PC-3 (cell line): Measurements from ENCODE around the gene LRRC8C. TPM values are rescaled to one million over a fixed set of nuclear protein-coding genes. Genes with fewer than 3 reads are reported as not detected.
A peak's percentile ranks its signal among the peaks of the same experiment; 100 is the strongest.

Source experiments
- ATAC-seq: fragments of 200-7000 bp; cut with Tn5 transposase; 2 replicates; pipeline ENCODE4 v1.9.1; 2020; ENCODE audit warnings: mild to moderate bottlenecking, moderate library complexity
- BruUV-seq: library from RNA; stranded (reverse); fragments of 400-500 nt; replicated peaks from 2 replicates; lab custom pipeline; 2021; lab: Mats Ljungman, UMichigan
- CTCF ChIA-PET: fragments of 300-600 bp; sonication (Branson Sonifier 250); formaldehyde crosslinking; loops from one replicate; lab custom pipeline; 2022; ENCODE audit warnings: antibody characterized with exemption; lab: Charles Lee
- POLR2A ChIA-PET: fragments of 300-600 bp; sonication (Branson Sonifier 250); formaldehyde crosslinking; loops from one replicate; lab custom pipeline; 2022; ENCODE audit warnings: antibody characterized with exemption; ENCODE audit not compliant: unreplicated experiment; lab: Charles Lee
- DNase-seq: peaks from one replicate; pipeline ENCODE4 v3.0.0-alpha.2; 2015
- H2AFZ ChIP-seq: fragments of 300-600 bp; sonication (generic); 2 replicates; pipeline ENCODE4 v1.6.0; 2016; ENCODE audit warnings: antibody characterized with exemption, low read length
- H3F3A ChIP-seq: fragments of 300-600 bp; sonication (generic); one replicate; pipeline ENCODE4 v1.6.0; 2017; ENCODE audit warnings: antibody characterized with exemption, low read length, control low read depth, mild to moderate bottlenecking; ENCODE audit not compliant: unreplicated experiment
- H3K27ac ChIP-seq: fragments of 300-600 bp; sonication (generic); 2 replicates; pipeline ENCODE4 v1.5.1; 2016; ENCODE audit warnings: mild to moderate bottlenecking, low read length
- H3K27me3 ChIP-seq: fragments of 300-600 bp; sonication (generic); 2 replicates; pipeline ENCODE4 v1.6.1; 2016; ENCODE audit warnings: low read length, mixed read lengths
- H3K36me3 ChIP-seq: fragments of 300-600 bp; sonication (generic); 2 replicates; pipeline ENCODE4 v1.6.1; 2016; ENCODE audit warnings: low read depth, mixed run types, low read length, mixed read lengths
- H3K4me1 ChIP-seq: fragments of 300-600 bp; sonication (generic); 2 replicates; pipeline ENCODE4 v1.5.1; 2016; ENCODE audit warnings: low read length; ENCODE audit not compliant: insufficient read depth
- H3K4me2 ChIP-seq: fragments of 300-600 bp; sonication (generic); 2 replicates; pipeline ENCODE4 v1.6.0; 2016; ENCODE audit warnings: low read length
- H3K4me3 ChIP-seq: fragments of 300-600 bp; sonication (generic); 2 replicates; pipeline ENCODE4 v1.5.1; 2016; ENCODE audit warnings: mild to moderate bottlenecking, low read length, mixed read lengths
- H3K79me2 ChIP-seq: fragments of 300-600 bp; sonication (generic); 2 replicates; pipeline ENCODE4 v1.6.1; 2017; ENCODE audit warnings: low read length, mixed read lengths
- H3K9ac ChIP-seq: fragments of 300-600 bp; sonication (generic); 2 replicates; pipeline ENCODE4 v1.6.0; 2016; ENCODE audit warnings: mild to moderate bottlenecking, low read length
- H3K9me2 ChIP-seq: fragments of 300-600 bp; sonication (generic); replicated peaks from 2 replicates; pipeline ENCODE4 v1.6.1; 2016; ENCODE audit warnings: mixed run types, low read length, mixed read lengths
- H3K9me3 ChIP-seq: fragments of 300-600 bp; sonication (generic); 2 replicates; pipeline ENCODE4 v1.6.1; 2016; ENCODE audit warnings: low read length, mixed read lengths
- H4K20me1 ChIP-seq: fragments of 300-600 bp; sonication (generic); 2 replicates; pipeline ENCODE4 v1.6.1; 2016; ENCODE audit warnings: low read length, mixed read lengths
- CTCF ChIP-seq: fragments of 300-600 bp; sonication (generic); conservative IDR thresholded peaks from 2 replicates; pipeline ENCODE4 v1.5.1; 2017; ENCODE audit warnings: antibody characterized with exemption, low read depth, mild to moderate bottlenecking, low read length
- EZH2 ChIP-seq: fragments of 300-600 bp; sonication (generic); IDR thresholded peaks from one replicate; pipeline ENCODE4 v1.6.1; 2017; ENCODE audit warnings: antibody characterized with exemption, mild to moderate bottlenecking, low read length; ENCODE audit not compliant: unreplicated experiment
- EZH2phosphoT487 ChIP-seq: fragments of 300-600 bp; sonication (generic); IDR thresholded peaks from 2 replicates; pipeline ENCODE4 v1.6.1; 2018; ENCODE audit warnings: mild to moderate bottlenecking, antibody characterized with exemption, low read length, borderline replicate concordance
- intact Hi-C: fragments of 100-400 bp; cut with micrococcal nuclease; formaldehyde crosslinking; loops from 2 replicates; pipeline ENCODE4 v1.9.0; 2023
- total RNA-seq: library from RNA; depleted of rRNA; stranded (reverse); fragments of >200 nt; gene quantifications from 2 replicates; pipeline ENCODE4 v1.2.3, GENCODE V29; 2014

LRRC8C gene
- total RNA-seq, 1 experiment from 2014 or later = 4.3 TPM

DNA sequence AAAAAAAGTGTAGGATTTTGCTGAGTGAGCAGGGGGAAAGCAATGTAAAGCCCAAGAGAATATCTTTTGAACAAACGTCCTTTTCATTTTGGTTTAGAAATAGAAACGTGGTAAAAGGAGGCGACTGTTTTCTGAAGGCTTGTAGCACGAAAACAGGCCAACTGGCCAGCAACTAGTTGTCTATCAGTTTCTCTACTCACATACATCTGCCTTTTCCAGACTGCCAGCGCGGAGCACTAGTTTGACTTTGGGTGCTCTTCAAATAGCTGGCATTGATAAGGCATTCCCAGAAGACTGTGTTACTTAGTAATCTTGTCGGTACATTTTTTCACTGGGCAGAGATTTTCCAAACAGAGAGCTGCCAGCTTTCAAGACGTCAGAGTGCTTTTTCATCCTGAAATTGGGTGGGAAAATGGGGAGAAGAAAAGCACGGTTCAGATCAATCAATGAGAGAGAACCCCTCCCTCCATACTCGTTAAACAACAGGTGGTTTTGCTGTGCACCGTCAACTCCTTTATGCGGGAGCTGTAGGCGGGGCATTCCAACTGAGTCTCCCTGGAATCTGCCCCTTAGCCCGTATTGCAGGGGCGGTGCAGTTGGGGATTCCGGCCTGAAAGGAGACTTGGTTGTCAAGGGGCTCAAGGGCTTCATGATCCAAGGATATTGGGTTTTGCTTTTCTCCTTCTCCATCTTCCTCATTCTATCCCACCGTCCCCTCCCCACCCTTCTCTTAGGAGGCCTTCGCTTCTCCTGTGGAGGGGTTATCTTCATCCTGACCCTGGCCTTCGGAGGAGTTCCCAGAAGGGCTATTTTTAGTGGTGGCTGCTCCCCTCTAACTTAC, 884 bp upstream of the LRRC8C start:
- Histone ChIP-seq H3K4me3 (peak overlapping the region; percentile 77), H3K4me1 (peaks cover 25% of the 10 kb centered on the region), H3K27ac (no peak overlapping the region), H3K9me3 (no peaks in the 10 kb centered on the region), H3K9ac (no peak overlapping the region), H3K9me2 (no peaks in the 10 kb centered on the region), H3K27me3 (no peaks in the 10 kb centered on the region), H3K79me2 (peaks cover 22% of the 10 kb centered on the region), H2AFZ (peak overlapping the region; percentile 82), H3K4me2 (peak overlapping the region; percentile 84), H4K20me1 (no peaks in the 10 kb centered on the region), H3F3A (peaks cover 7% of the 10 kb centered on the region), H3K36me3 (no peaks in the 10 kb centered on the region)
- TSS peak; percentile 12 for BruUV-seq
- no peak for ATAC-seq
- ChIA-PET CTCF (interaction anchor here (0.5 to 1.1 kb wide), 3 partner anchors 41 to 131 kb away, joined by 3 to 12 read pairs (median 3); no protein-coding TSS in a partner anchor), POLR2A (no interaction called here)
- DNase-seq = no peak
- TF ChIP-seq EZH2phosphoT487 (no peak), EZH2 (no peak), CTCF (no peak)
- intact Hi-C loops = no loop called here

DNA sequence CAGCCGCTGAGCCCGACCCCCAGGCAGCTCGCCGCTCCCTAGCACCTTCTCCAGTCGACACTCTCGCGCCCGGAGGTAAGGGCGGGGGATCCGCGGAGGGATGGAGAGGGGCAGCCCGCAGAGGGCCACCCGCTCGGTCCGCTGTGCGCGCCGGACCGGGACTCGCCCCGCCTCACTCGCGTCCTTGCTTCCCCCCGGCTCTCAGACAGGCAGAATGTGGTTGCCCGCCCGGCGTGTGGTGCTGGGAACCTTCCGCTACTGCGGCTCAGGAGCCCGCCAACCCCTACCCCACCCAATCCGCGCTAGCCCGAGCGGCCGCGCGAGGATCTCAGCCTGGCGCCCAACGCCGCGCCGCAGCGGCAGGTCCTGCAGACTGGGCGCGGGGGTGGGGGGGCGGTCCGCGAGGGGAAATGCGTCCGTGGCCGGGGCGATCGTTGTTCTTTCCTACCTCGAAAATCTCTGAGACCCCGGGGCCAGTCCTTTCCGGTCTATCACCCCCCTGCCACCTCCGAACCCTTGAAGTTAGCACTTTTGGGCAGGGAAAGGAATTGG, 404 bp downstream of the LRRC8C start:
- peak; percentile 65 for ATAC-seq
- Histone ChIP-seq H3K9ac (peak overlapping the region; percentile 73), H3K9me3 (no peaks in the 10 kb centered on the region)

More for the DNA sequence above, 404 bp downstream of the LRRC8C start:
- peaks cover 7% of the 10 kb centered on the region for H3F3A ChIP-seq
- no peak for TF ChIP-seq CTCF
- no peak for TF ChIP-seq EZH2phosphoT487
- no peak for TF ChIP-seq EZH2
- peak overlapping the region; percentile 96 for H2AFZ ChIP-seq
- no peaks in the 10 kb centered on the region for H4K20me1 ChIP-seq
- CTCF ChIA-PET = interaction anchor here (0.6 to 1.1 kb wide), 3 partner anchors 11 to 130 kb away, joined by 3 to 12 read pairs (median 3); no protein-coding TSS in a partner anchor
- peak overlapping the region; percentile 77 for H3K4me3 ChIP-seq
- POLR2A ChIA-PET = no interaction called here
- DNase-seq = peak; percentile 53
- no TSS peak for BruUV-seq
- H3K36me3 ChIP-seq = no peaks in the 10 kb centered on the region
- peaks cover 32% of the 10 kb centered on the region for H3K4me1 ChIP-seq
- H3K79me2 ChIP-seq = peaks cover 33% of the 10 kb centered on the region
- peak overlapping the region; percentile 84 for H3K4me2 ChIP-seq
- H3K9me2 ChIP-seq = no peaks in the 10 kb centered on the region
- no peak overlapping the region for H3K27ac ChIP-seq
- no peaks in the 10 kb centered on the region for H3K27me3 ChIP-seq
- intact Hi-C loops = loop anchor here (1.0 kb wide), 1 partner anchor 130 kb away; no protein-coding TSS in a partner anchor
